Measurements from ENCODE around the gene ESRRA.

GRCh38 chr11:64314146-64314804 is 9.0 kb downstream of the ESRRA start:
- TF ChIP-seq, protein P1, sequence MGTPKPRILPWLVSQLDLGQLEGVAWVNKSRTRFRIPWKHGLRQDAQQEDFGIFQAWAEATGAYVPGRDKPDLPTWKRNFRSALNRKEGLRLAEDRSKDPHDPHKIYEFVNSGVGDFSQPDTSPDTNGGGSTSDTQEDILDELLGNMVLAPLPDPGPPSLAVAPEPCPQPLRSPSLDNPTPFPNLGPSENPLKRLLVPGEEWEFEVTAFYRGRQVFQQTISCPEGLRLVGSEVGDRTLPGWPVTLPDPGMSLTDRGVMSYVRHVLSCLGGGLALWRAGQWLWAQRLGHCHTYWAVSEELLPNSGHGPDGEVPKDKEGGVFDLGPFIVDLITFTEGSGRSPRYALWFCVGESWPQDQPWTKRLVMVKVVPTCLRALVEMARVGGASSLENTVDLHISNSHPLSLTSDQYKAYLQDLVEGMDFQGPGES (IDR thresholded peaks at IDR 0.05), result no peak
- TF ChIP-seq EP300 (IDR thresholded peaks at IDR 0.05; ENCODE audit: borderline replicate concordance in 1 of 2, control insufficient read depth in 1 of 2, low read depth in 2 of 2, low read length in 2 of 2), result no peak
- no peak for TF ChIP-seq FOXM1 (IDR thresholded peaks at IDR 0.05; ENCODE audit: low read depth, low read length)
- TF ChIP-seq CTCF (IDR thresholded peaks at IDR 0.05 in 2 of 3, conservative IDR thresholded peaks at IDR 0.05 in 1 of 3; ENCODE audit: control insufficient read depth in 2 of 3, extremely low read depth in 1 of 3, insufficient read depth in 1 of 3, low read depth in 3 of 3, low read length in 3 of 3), result peak in 1 of 3 experiments; percentile 18; a peak in 1 of 6 replicates
- no peak for TF ChIP-seq YBX1 (IDR thresholded peaks at IDR 0.05)
- no peak for TF ChIP-seq GATAD2B (conservative IDR thresholded peaks at IDR 0.05; ENCODE audit: low read depth)
- TF ChIP-seq POLR2A (IDR thresholded peaks at IDR 0.05; ENCODE audit: low read depth, low read length), result no peak; the same call in 1 of the 2 replicates
- no peak for TF ChIP-seq TAF1 (IDR thresholded peaks at IDR 0.05; ENCODE audit: borderline replicate concordance, low read depth, low read length)
- TF ChIP-seq, protein P2, sequence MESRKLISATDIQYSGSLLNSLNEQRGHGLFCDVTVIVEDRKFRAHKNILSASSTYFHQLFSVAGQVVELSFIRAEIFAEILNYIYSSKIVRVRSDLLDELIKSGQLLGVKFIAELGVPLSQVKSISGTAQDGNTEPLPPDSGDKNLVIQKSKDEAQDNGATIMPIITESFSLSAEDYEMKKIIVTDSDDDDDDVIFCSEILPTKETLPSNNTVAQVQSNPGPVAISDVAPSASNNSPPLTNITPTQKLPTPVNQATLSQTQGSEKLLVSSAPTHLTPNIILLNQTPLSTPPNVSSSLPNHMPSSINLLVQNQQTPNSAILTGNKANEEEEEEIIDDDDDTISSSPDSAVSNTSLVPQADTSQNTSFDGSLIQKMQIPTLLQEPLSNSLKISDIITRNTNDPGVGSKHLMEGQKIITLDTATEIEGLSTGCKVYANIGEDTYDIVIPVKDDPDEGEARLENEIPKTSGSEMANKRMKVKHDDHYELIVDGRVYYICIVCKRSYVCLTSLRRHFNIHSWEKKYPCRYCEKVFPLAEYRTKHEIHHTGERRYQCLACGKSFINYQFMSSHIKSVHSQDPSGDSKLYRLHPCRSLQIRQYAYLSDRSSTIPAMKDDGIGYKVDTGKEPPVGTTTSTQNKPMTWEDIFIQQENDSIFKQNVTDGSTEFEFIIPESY (IDR thresholded peaks at IDR 0.05), result no peak
- no peak for TF ChIP-seq USF2 (IDR thresholded peaks at IDR 0.05; ENCODE audit: borderline replicate concordance, low read depth, low read length)
- 0 out of 2 replicates have a peak, but pooled peaks have one; percentile 13 for TF ChIP-seq NR2F1 (conservative IDR thresholded peaks at IDR 0.05)
- no peak for TF ChIP-seq NFIC (IDR thresholded peaks at IDR 0.05; ENCODE audit: low read depth, low read length)
